ENCODE measurements around the gene UBE2A. TPM values are rescaled to one million over a fixed set of nuclear protein-coding genes. Genes with fewer than 3 reads are reported as not detected.

Gene UBE2A
- total and polyA plus RNA-seq, 2 of the 13 experiments (the other 11 are each of a cell fraction or from before 2014, with no cell fraction given) = 17.0 to 30.5 TPM

GRCh38 chrX:119565107-119565663 is 9.2 kb upstream of the UBE2A start, which contains the start of gene STEEP1 (continued):
- no peak for TF ChIP-seq ZNF20 (CRISPR knock-in tag; IDR thresholded peaks at IDR 0.05)
- TF ChIP-seq SRF (IDR thresholded peaks at IDR 0.05; ENCODE audit: low read depth, low read length) = no peak
- no peak for TF ChIP-seq ZNF10 (CRISPR knock-in tag; IDR thresholded peaks at IDR 0.05; ENCODE audit: borderline replicate concordance, low read depth)
- TF ChIP-seq, protein P1, sequence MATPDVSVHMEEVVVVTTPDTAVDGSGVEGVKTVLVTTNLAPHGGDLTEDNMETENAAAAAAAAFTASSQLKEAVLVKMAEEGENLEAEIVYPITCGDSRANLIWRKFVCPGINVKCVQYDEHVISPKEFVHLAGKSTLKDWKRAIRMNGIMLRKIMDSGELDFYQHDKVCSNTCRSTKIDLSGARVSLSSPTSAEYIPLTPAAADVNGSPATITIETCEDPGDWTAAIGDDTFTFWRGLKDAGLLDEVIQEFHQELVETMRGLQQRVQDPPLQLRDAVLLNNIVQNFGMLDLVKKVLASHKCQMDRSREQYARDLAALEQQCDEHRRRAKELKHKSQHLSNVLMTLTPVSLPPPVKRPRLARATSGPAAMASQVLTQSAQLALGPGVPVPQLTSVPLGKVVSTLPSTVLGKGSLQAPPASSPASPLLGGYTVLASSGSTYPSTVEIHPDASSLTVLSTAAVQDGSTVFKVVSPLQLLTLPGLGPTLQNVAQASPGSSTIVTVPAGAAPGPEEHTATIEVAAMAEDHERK (CRISPR knock-in tag; IDR thresholded peaks at IDR 0.05; ENCODE audit: low read depth) = no peak
- no peak for TF ChIP-seq ONECUT2 (CRISPR knock-in tag; IDR thresholded peaks at IDR 0.05)
- no peak for TF ChIP-seq MLXIP (CRISPR knock-in tag; IDR thresholded peaks at IDR 0.05; ENCODE audit: borderline replicate concordance)
- TF ChIP-seq MXD3 (CRISPR knock-in tag; IDR thresholded peaks at IDR 0.05) = no peak
- TF ChIP-seq GPN1 (CRISPR knock-in tag; IDR thresholded peaks at IDR 0.05; ENCODE audit: borderline replicate concordance) = no peak
- TF ChIP-seq E2F1 (CRISPR knock-in tag; IDR thresholded peaks at IDR 0.05) = no peak
- TF ChIP-seq GZF1 (CRISPR knock-in tag; IDR thresholded peaks at IDR 0.05) = no peak
- no peak for TF ChIP-seq ZBTB40 (IDR thresholded peaks at IDR 0.05)
- TF ChIP-seq ZBTB40 (CRISPR knock-in tag; IDR thresholded peaks at IDR 0.05) = 0 out of 2 replicates have a peak, but pooled peaks have one; percentile 27

Measured in HepG2 (cell line).